RWPE2 (cell line): ENCODE measurements around the gene ZNF384.
A peak's percentile ranks its signal among the peaks of the same experiment; 100 is the strongest.

Source experiments
- ATAC-seq: fragments of 200-7000 bp; cut with Tn5 transposase; 3 replicates; pipeline ENCODE4 v1.9.1; 2021; ENCODE audit warnings: low read depth
- DNase-seq: peaks from one replicate; pipeline ENCODE4 v3.0.0-alpha.2; 2020; ENCODE audit warnings: low spot score
- H3K27ac ChIP-seq: fragments of 450-650 bp; 2 replicates; pipeline ENCODE4 v1.5.1; 2017; ENCODE audit warnings: mild to moderate bottlenecking; ENCODE audit not compliant: poor library complexity, severe bottlenecking
- H3K27me3 ChIP-seq: fragments of 250-450 bp; sonication (Bioruptor Pico); 2 replicates; pipeline ENCODE4 v1.5.1; 2021; ENCODE audit warnings: mild to moderate bottlenecking, moderate library complexity; ENCODE audit not compliant: insufficient read depth, poor library complexity, severe bottlenecking
- H3K36me3 ChIP-seq: fragments of 250-450 bp; sonication (Bioruptor Pico); 2 replicates; pipeline ENCODE4 v1.5.1; 2020; ENCODE audit warnings: low read depth, mild to moderate bottlenecking, moderate library complexity
- H3K4me1 ChIP-seq: fragments of 250-450 bp; sonication (Bioruptor Pico); 2 replicates; pipeline ENCODE4 v1.5.1; 2021; ENCODE audit warnings: mild to moderate bottlenecking, moderate library complexity; ENCODE audit not compliant: insufficient read depth, poor library complexity, severe bottlenecking
- H3K4me3 ChIP-seq: fragments of 250-450 bp; sonication (Bioruptor Pico); 2 replicates; pipeline ENCODE4 v1.5.1; 2021; ENCODE audit warnings: mild to moderate bottlenecking, moderate library complexity; ENCODE audit not compliant: severe bottlenecking
- H3K9me3 ChIP-seq: fragments of 250-450 bp; sonication (Bioruptor Pico); 2 replicates; pipeline ENCODE4 v1.5.1; 2021; ENCODE audit warnings: mild to moderate bottlenecking, moderate library complexity; ENCODE audit not compliant: severe bottlenecking
- CTCF ChIP-seq: fragments of 450-650 bp; IDR thresholded peaks from one replicate; pipeline ENCODE4 v1.5.1; 2017; ENCODE audit warnings: mild to moderate bottlenecking, moderate library complexity; ENCODE audit not compliant: poor library complexity, severe bottlenecking

The ZNF384 gene

GRCh38 chr12:6667559-6668210 lies 21.5 kb downstream of the ZNF384 start:
- TF ChIP-seq CTCF, result peak; percentile 51
- Histone ChIP-seq H3K4me3 (no peak overlapping the region), H3K9me3 (no peaks in the 10 kb centered on the region), H3K4me1 (no peaks in the 10 kb centered on the region), H3K27me3 (no peaks in the 10 kb centered on the region), H3K36me3 (peaks cover 51% of the 10 kb centered on the region), H3K27ac (no peak overlapping the region)
- ATAC-seq (no peak), DNase-seq (no peak)

GRCh38 chr12:6666211-6666610 lies 23.0 kb downstream of the ZNF384 start:
- DNase-seq, result no peak

GRCh38 chr12:6664902-6665301 lies 24.3 kb downstream of the ZNF384 start:
- H3K27ac ChIP-seq, result no peak overlapping the region
- H3K36me3 ChIP-seq, result peaks cover 26% of the 10 kb centered on the region
- TF ChIP-seq CTCF, result no peak
- DNase-seq, result no peak
- ATAC-seq, result no peak
- H3K9me3 ChIP-seq, result no peaks in the 10 kb centered on the region
- H3K4me3 ChIP-seq, result no peak overlapping the region
- no peaks in the 10 kb centered on the region for H3K27me3 ChIP-seq
- H3K4me1 ChIP-seq, result peaks cover 4% of the 10 kb centered on the region

More at GRCh38 chr12:6666211-6666610, 23.0 kb downstream of the ZNF384 start:
- no peak for ATAC-seq
- Histone ChIP-seq H3K9me3 (no peaks in the 10 kb centered on the region), H3K36me3 (peaks cover 39% of the 10 kb centered on the region), H3K27ac (no peak overlapping the region), H3K27me3 (no peaks in the 10 kb centered on the region), H3K4me3 (no peak overlapping the region), H3K4me1 (peaks cover 4% of the 10 kb centered on the region)
- no peak for TF ChIP-seq CTCF

- DNase-seq (peak; percentile 96), ATAC-seq (peak; percentile 99)
- Histone ChIP-seq H3K36me3 (peaks cover 13% of the 10 kb centered on the region), H3K4me1 (peaks cover 4% of the 10 kb centered on the region), H3K9me3 (no peaks in the 10 kb centered on the region), H3K4me3 (peak within 1 kb of the TSS; percentile 66), H3K27ac (peak within 1 kb of the TSS; percentile 52), H3K27me3 (no peaks in the 10 kb centered on the region)
- no peak for TF ChIP-seq CTCF
Observed at GRCh38 chr12:6662906-6663742, 26.1 kb downstream of the ZNF384 start, which contains the start of gene ING4. ING4 (minus strand) TSS chr12:6663119; CDS start chr12:6663101, 18 bp downstream.
